ENCODE data around the gene MROH7. TPM values are rescaled to one million over a fixed set of nuclear protein-coding genes. Genes with fewer than 3 reads are reported as not detected.

MROH7 gene
- total RNA-seq, 1 experiment from 2014 or later = not detected

DNA sequence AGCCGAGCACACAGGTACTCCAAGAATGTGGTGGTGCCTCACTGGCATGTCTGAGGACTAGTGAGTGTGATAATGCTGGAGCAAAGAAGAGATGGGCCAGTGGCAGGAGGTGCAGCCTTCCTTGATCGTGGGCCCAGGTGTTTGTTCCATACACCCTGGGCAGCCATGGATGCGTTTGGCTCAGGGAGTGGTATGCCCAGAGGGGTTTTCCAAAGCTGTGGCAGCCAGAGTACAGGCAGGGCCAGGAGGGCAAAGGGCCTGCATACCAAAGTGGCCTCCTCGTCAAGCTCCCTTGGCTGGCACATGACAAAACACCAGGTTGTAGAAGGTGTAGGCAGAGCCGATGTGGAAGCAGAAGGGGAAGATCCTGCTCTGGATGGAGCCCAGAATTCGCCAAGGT lies 103.7 kb downstream of the MROH7 start:
- peak; percentile 47 to 51 for DNase-seq
- Histone ChIP-seq H2AFZ (no peak overlapping the region), H3K4me1 (replicated peaks; ENCODE audit: insufficient read depth) (peaks cover 11% of the 10 kb centered on the region), H3F3A (ENCODE audit: insufficient read depth, low read depth) (peaks cover 8% of the 10 kb centered on the region; the same call in 1 of the 2 replicates), H3K36me3 (ENCODE audit: low read depth) (peaks cover 3% of the 10 kb centered on the region; the same call in 1 of the 2 replicates), H3K79me2 (ENCODE audit: low read depth) (no peaks in the 10 kb centered on the region), H3K4me2 (peak overlapping the region; percentile 5), H3K9me2 (ENCODE audit: insufficient read depth) (no peaks in the 10 kb centered on the region), H3K4me3 (no peak overlapping the region), H3K9me3 (ENCODE audit: insufficient read depth, low read depth) (no peaks in the 10 kb centered on the region), H3K27me3 (ENCODE audit: insufficient read depth, low read depth) (no peaks in the 10 kb centered on the region), H4K20me1 (ENCODE audit: insufficient read depth) (no peaks in the 10 kb centered on the region; the same call in 1 of the 2 replicates), H3K27ac (no peak overlapping the region)
- CTCF ChIA-PET = no interaction called here
- no TSS peak for BruUV-seq (replicated peaks)
- intact Hi-C loops (cut with micrococcal nuclease; ENCODE audit: unreplicated experiment) = no loop called here
- TF ChIP-seq, protein P1, sequence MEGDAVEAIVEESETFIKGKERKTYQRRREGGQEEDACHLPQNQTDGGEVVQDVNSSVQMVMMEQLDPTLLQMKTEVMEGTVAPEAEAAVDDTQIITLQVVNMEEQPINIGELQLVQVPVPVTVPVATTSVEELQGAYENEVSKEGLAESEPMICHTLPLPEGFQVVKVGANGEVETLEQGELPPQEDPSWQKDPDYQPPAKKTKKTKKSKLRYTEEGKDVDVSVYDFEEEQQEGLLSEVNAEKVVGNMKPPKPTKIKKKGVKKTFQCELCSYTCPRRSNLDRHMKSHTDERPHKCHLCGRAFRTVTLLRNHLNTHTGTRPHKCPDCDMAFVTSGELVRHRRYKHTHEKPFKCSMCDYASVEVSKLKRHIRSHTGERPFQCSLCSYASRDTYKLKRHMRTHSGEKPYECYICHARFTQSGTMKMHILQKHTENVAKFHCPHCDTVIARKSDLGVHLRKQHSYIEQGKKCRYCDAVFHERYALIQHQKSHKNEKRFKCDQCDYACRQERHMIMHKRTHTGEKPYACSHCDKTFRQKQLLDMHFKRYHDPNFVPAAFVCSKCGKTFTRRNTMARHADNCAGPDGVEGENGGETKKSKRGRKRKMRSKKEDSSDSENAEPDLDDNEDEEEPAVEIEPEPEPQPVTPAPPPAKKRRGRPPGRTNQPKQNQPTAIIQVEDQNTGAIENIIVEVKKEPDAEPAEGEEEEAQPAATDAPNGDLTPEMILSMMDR (conservative IDR thresholded peaks at IDR 0.05) = no peak
- TF ChIP-seq EZH2 (IDR thresholded peaks at IDR 0.05; ENCODE audit: low read depth) = no peak
- POLR2A ChIA-PET (ENCODE audit: unreplicated experiment) = interaction anchor here (0.6 kb wide), 1 partner anchor 126 kb away, joined by 8 read pairs; no protein-coding TSS in a partner anchor

DNA sequence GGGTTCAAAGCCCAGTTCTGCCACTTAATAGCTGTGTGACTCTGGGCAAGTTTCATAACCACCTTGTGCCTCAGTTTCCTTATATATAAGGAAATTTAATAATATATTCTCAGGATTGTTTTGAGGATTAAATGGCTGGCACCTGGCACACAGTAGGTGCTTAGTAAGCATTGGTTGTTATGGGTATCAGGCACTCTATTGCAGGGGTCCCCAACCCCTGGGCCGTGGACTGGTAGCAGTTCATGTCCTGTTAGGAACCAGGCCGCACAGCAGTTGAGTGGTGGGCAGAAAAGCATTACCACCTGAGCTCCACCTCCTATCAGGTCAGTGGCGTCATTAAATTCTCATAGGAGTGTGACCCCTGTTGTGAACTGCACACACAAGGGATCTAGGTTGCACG lies 104.3 kb downstream of the MROH7 start:
- Histone ChIP-seq H4K20me1 (ENCODE audit: insufficient read depth) (no peaks in the 10 kb centered on the region; the same call in 1 of the 2 replicates), H3K36me3 (ENCODE audit: low read depth) (peaks cover 3% of the 10 kb centered on the region; the same call in 1 of the 2 replicates), H3K9me3 (ENCODE audit: insufficient read depth, low read depth) (no peaks in the 10 kb centered on the region), H3F3A (ENCODE audit: insufficient read depth, low read depth) (peaks cover 8% of the 10 kb centered on the region; the same call in 1 of the 2 replicates), H3K27ac (no peak overlapping the region), H3K27me3 (ENCODE audit: insufficient read depth, low read depth) (no peaks in the 10 kb centered on the region), H2AFZ (no peak overlapping the region), H3K9me2 (ENCODE audit: insufficient read depth) (no peaks in the 10 kb centered on the region), H3K79me2 (ENCODE audit: low read depth) (no peaks in the 10 kb centered on the region), H3K4me3 (no peak overlapping the region), H3K4me2 (no peak overlapping the region), H3K4me1 (replicated peaks; ENCODE audit: insufficient read depth) (peaks cover 11% of the 10 kb centered on the region)
- POLR2A ChIA-PET (ENCODE audit: unreplicated experiment) = no interaction called here
- TF ChIP-seq, protein P1 (conservative IDR thresholded peaks at IDR 0.05) = no peak
- TF ChIP-seq EZH2 (IDR thresholded peaks at IDR 0.05; ENCODE audit: low read depth) = no peak
- intact Hi-C loops (cut with micrococcal nuclease; ENCODE audit: unreplicated experiment) = no loop called here
- CTCF ChIA-PET = no interaction called here
- no peak for DNase-seq
- TSS peak; percentile 13 for BruUV-seq (replicated peaks)

DNA sequence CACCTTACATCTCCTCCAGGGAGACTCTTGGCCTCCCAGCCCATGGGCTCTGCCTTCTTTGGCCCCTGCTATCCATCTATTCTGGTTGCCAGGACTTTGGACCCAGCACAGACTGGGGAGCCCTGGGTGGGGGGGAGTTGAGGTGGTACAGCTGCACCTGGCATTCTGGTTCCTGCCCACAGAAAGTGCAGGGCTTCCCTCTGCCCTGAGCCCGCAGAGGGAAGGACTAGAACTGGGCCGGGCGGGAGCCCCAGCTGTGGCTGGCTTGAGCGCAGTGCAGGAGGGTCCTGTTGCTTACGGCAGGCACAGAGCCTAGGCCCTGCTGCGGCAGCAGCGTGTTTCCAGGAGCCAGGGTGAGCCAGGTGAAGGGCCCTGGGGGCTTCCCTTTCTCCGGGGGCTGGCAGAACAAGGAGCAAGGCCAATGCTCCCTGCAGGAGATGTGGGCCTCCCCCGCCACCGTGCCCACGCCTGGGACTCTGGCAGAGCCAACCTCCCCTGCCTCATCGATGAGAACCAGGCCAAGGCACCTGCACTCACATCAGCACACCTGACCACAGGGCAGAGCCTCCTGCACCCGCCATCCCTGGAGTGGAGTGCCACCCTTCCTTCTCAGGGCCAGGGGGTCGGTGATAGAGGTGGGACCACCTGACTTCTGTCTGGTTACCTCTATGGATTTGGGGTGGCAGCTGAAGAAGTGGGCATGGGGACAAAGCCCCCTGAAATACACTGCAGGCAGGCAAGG lies 106.7 kb downstream of the MROH7 start:
- no peak for TF ChIP-seq EZH2 (IDR thresholded peaks at IDR 0.05; ENCODE audit: low read depth)
- Histone ChIP-seq H3K4me1 (replicated peaks; ENCODE audit: insufficient read depth) (peaks cover 11% of the 10 kb centered on the region), H3F3A (ENCODE audit: insufficient read depth, low read depth) (peaks cover 8% of the 10 kb centered on the region; the same call in 1 of the 2 replicates), H3K36me3 (ENCODE audit: low read depth) (no peaks in the 10 kb centered on the region), H2AFZ (no peak overlapping the region), H4K20me1 (ENCODE audit: insufficient read depth) (no peaks in the 10 kb centered on the region; the same call in 1 of the 2 replicates), H3K9me2 (ENCODE audit: insufficient read depth) (no peaks in the 10 kb centered on the region), H3K27me3 (ENCODE audit: insufficient read depth, low read depth) (no peaks in the 10 kb centered on the region), H3K9me3 (ENCODE audit: insufficient read depth, low read depth) (no peaks in the 10 kb centered on the region), H3K4me2 (no peak overlapping the region), H3K79me2 (ENCODE audit: low read depth) (no peaks in the 10 kb centered on the region), H3K4me3 (no peak overlapping the region), H3K27ac (no peak overlapping the region)
- no peak for DNase-seq
- CTCF ChIA-PET = interaction anchor here (0.5 kb wide), 1 partner anchor 929 kb away, joined by 6 read pairs; no protein-coding TSS in a partner anchor
- intact Hi-C loops (cut with micrococcal nuclease; ENCODE audit: unreplicated experiment) = no loop called here
- POLR2A ChIA-PET (ENCODE audit: unreplicated experiment) = no interaction called here
- no TSS peak for BruUV-seq (replicated peaks)

Data from PC-9 (cell line).